Stomach (tissue), 9 donors: Measurements from ENCODE around the gene KIF5A. TPM values are rescaled to one million over a fixed set of nuclear protein-coding genes. Genes with fewer than 3 reads are reported as not detected.

ENCODE experiments used
- DNase-seq, 2 donors: peaks; one replicate each; pipeline versions ENCODE4 v3.0.0 to v3.0.0-alpha.2; 2013 to 2019
- H3K27ac ChIP-seq, 5 donors: fragments of 200-600 bp in 4 of 5; sonication (generic) in 4 of 5; one replicate each; pipeline ENCODE4 v1.5.1; 2013 to 2019; ENCODE audit warnings: mild to moderate bottlenecking in 1 of 5, moderate library complexity in 1 of 5
- H3K27me3 ChIP-seq, 3 donors: fragments of 200-600 bp; sonication (generic); one replicate each; pipeline ENCODE4 v1.5.1; 2017 to 2019; ENCODE audit warnings: mixed run types in 1 of 3
- H3K36me3 ChIP-seq, 4 donors: fragments of 200-600 bp; sonication (generic); 1 replicate in 3 of 4; 2 replicates in 1 of 4; pipeline ENCODE4 v1.5.1; 2016 to 2019
- H3K4me1 ChIP-seq, 4 donors: fragments of 200-600 bp; sonication (generic); one replicate each; pipeline ENCODE4 v1.5.1; 2016 to 2019
- H3K4me3 ChIP-seq, 4 donors: fragments of 200-600 bp; sonication (generic) in 3 of 4; one replicate each; pipeline ENCODE4 v1.5.1; 2016 to 2019; ENCODE audit warnings: mild to moderate bottlenecking in 1 of 4
- H3K9me3 ChIP-seq, 4 donors: fragments of 200-600 bp; sonication (generic); one replicate each; pipeline ENCODE4 v1.5.1; 2016 to 2019
- EP300 ChIP-seq: sonication (generic); formaldehyde crosslinking; IDR thresholded peaks from one replicate; pipeline ENCODE4 v1.6.1; 2017; ENCODE audit warnings: antibody characterized with exemption
- POLR2A ChIP-seq, 4 donors: fragments of 450-650 bp; IDR thresholded peaks; one replicate each; pipeline ENCODE4 v1.6.1; 2016; ENCODE audit warnings: antibody characterized with exemption in 4 of 4, control low read depth in 2 of 4, mild to moderate bottlenecking in 1 of 4, moderate library complexity in 1 of 4
- POLR2AphosphoS5 ChIP-seq, 3 donors: sonication (generic); formaldehyde crosslinking; IDR thresholded peaks; one replicate each; pipeline ENCODE4 v1.6.1; 2016; ENCODE audit warnings: antibody characterized with exemption in 3 of 3
- whole genome bisulfite sequencing, 5 donors: extraction: QIAGEN DNeasy Blood & Tissue Kit in 3 of 5; methylation state at CpG; one replicate each; pipeline versions ENCODE4 v1.1.5 to v1.1.7; 2013 to 2018; 5-methylcytosine and 5-hydroxymethylcytosine counted together
- intact Hi-C: fragments of 100-400 bp; cut with DNase I; formaldehyde crosslinking; loops from one replicate; pipeline ENCODE4 v1.15.1; 2023; ENCODE audit warnings: low total_unique reads
- polyA plus RNA-seq, 3 donors: library from polyadenylated mRNA; stranded (reverse); fragments of 200-250 nt; gene quantifications; one replicate each; pipeline ENCODE4 v1.2.3, GENCODE V29; 2013
- total RNA-seq, 5 donors: library from RNA; depleted of rRNA; stranded (reverse); fragments of >200 nt; gene quantifications; one replicate each; pipeline versions ENCODE4 v1.1.0 to v1.2.3, GENCODE V29; 2014 to 2016
- TF ChIP-seq, protein P1 (sequence below), 7 experiments: fragments of 450-650 bp in 4 of 7; fragments of 200-600 bp in 3 of 7; sonication (generic) in 3 of 7; IDR thresholded peaks; one replicate each; pipeline ENCODE4 v1.5.1; 2016 to 2019; ENCODE audit warnings: antibody characterized with exemption in 7 of 7, control low read depth in 2 of 7, mild to moderate bottlenecking in 1 of 7
- donor health status: healthy with polysubstance abuse.
- donor health status: Bipolar disorder and iron deficiency.
- donor health status: healthy.

KIF5A gene
- total and polyA plus RNA-seq, 8 donors: 0.19 to 2.3 (median 1.3) TPM; not detected in 1

DNA sequence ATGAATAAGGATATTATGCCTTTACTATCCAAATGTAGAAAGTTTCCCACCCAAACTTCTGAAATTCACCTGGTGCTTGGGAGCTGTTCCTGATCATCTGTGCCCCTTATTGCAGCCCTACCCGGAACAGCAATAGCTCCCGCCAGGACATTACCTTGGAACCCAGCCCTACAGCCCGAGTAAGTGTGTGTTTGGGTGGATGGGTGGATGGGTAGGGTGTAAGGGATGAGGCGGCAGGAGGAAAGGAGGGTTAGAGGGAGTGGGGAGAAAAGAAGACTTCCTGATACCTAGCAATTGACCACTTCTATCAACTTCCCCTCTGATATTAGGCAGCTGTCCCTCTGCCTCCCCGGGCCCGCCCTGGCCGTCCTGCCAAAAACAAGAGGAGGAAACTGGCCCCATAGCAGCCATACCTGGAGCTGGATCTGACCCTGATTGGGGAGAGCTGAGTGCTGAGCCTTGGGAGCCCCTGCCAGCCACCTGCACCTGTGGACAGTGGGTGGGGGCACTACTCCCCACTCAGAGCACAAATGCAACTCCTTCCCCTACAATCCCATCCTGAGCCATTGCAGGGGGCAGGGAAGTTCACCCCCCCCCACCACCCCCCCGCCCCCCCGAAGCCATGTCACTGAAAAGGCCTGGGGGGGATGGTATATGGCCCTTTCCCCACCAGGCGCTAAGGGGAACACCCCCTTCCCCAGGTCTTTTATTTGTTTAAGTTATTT lies 20.9 kb upstream of the KIF5A start:
- Histone ChIP-seq H3K4me3 (no peak overlapping the region), H3K9me3 (no peaks in the 10 kb centered on the region), H3K27me3 (no peaks in the 10 kb centered on the region), H3K27ac (peak overlapping the region in 1 of 5 donors; percentile 32), H3K4me1 (peaks cover 15 to 42% (median 28%) of the 10 kb centered on the region in 4 donors), H3K36me3 (peaks cover 87 to 98% (median 96%) of the 10 kb centered on the region in 4 donors)
- WGBS, 5 donors: 67 to 74% (median 72%) methylated on average over 8 to 10 of the region's 10 CpGs
- TF ChIP-seq POLR2AphosphoS5 (IDR thresholded peaks at IDR 0.05) (no peak), POLR2A (IDR thresholded peaks at IDR 0.05) (no peak), EP300 (no peak)
- intact Hi-C loops: no loop called here
- no peak for DNase-seq

DNA sequence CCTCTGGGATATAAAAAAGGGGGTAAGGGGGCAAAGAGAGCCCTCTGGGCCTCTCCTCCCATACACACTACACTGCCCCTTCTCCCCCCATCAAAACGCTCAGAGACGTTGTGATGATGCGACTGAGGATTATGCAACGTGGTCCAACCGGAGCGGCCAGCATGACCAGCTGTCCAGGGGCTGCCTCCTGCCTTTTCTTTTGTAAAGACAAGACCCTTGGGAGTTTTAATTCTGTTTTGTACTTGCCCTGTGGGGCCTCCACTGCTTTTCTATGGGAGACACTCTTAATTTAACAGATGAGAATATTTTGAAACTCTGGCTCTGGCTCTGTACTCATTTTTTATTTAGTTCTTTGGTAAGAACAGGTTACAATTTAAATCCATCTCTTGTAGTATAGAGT lies 20.0 kb upstream of the KIF5A start:
- H3K4me1 ChIP-seq: peaks cover 6 to 33% (median 20%) of the 10 kb centered on the region in 4 donors
- TF ChIP-seq POLR2AphosphoS5 (IDR thresholded peaks at IDR 0.05) (no peak), POLR2A (IDR thresholded peaks at IDR 0.05) (no peak), EP300 (no peak)
- TF ChIP-seq, protein P1, sequence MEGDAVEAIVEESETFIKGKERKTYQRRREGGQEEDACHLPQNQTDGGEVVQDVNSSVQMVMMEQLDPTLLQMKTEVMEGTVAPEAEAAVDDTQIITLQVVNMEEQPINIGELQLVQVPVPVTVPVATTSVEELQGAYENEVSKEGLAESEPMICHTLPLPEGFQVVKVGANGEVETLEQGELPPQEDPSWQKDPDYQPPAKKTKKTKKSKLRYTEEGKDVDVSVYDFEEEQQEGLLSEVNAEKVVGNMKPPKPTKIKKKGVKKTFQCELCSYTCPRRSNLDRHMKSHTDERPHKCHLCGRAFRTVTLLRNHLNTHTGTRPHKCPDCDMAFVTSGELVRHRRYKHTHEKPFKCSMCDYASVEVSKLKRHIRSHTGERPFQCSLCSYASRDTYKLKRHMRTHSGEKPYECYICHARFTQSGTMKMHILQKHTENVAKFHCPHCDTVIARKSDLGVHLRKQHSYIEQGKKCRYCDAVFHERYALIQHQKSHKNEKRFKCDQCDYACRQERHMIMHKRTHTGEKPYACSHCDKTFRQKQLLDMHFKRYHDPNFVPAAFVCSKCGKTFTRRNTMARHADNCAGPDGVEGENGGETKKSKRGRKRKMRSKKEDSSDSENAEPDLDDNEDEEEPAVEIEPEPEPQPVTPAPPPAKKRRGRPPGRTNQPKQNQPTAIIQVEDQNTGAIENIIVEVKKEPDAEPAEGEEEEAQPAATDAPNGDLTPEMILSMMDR (IDR thresholded peaks at IDR 0.05): no peak
- H3K27me3 ChIP-seq: no peaks in the 10 kb centered on the region
- intact Hi-C loops: no loop called here
- WGBS, 5 donors: 67 to 79% (median 69%) methylated on average over 6 of the region's 6 CpGs
- H3K36me3 ChIP-seq: peaks cover 87 to 100% (median 100%) of the 10 kb centered on the region in 4 donors
- no peak for DNase-seq
- no peak overlapping the region for H3K4me3 ChIP-seq
- peak overlapping the region in 1 of 5 donors; percentile 32 for H3K27ac ChIP-seq
- no peaks in the 10 kb centered on the region for H3K9me3 ChIP-seq

DNA sequence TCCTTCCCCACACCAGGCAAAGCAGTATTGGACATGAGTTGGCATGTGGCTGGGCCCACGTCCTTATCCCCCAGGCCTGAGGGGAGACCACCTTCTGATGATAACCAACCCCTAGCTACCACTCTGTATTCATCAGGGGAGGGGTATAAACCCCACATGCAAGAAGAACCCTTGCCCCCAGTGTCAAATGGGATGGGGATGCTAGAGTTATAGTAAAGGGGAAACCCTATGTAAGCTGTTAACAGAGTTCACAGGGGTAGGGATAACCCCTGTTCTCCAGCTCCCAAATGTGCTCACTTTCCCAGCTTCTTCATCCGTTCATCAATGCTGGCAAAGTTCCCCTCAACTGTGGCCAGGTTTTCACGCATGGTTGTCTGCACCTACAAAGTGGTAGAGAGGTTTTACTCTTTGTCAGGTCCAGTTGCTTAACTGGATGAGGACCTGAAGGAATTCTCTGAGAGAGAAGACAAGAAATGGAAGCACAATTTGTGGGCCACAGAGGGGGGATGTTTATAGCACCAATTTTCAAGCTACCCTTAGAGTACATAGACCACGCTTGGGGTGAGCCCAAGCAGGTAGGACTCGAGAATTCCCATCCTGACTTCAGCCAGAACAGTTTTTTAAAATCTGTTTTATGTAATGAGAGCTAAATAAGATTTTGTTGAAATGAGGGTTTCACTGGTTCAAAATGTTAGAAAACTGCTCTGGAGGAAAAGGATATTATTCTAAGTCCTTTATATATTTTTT lies 19.3 kb upstream of the KIF5A start:
- Histone ChIP-seq H3K4me1 (peaks cover 0 to 33% (median 16%) of the 10 kb centered on the region in 4 donors), H3K27ac (peak overlapping the region in 1 of 5 donors; percentile 6), H3K4me3 (no peak overlapping the region), H3K36me3 (peaks cover 87 to 100% (median 100%) of the 10 kb centered on the region in 4 donors), H3K9me3 (no peaks in the 10 kb centered on the region), H3K27me3 (no peaks in the 10 kb centered on the region)
- intact Hi-C loops: no loop called here
- TF ChIP-seq POLR2A (IDR thresholded peaks at IDR 0.05): no peak
- no peak for TF ChIP-seq POLR2AphosphoS5 (IDR thresholded peaks at IDR 0.05)
- no peak for TF ChIP-seq EP300
- TF ChIP-seq, protein P1 (IDR thresholded peaks at IDR 0.05): no peak
- no peak for DNase-seq
- 75 to 81% (median 78%) methylated on average over 5 of the region's 5 CpGs for WGBS, 5 donors

DNA sequence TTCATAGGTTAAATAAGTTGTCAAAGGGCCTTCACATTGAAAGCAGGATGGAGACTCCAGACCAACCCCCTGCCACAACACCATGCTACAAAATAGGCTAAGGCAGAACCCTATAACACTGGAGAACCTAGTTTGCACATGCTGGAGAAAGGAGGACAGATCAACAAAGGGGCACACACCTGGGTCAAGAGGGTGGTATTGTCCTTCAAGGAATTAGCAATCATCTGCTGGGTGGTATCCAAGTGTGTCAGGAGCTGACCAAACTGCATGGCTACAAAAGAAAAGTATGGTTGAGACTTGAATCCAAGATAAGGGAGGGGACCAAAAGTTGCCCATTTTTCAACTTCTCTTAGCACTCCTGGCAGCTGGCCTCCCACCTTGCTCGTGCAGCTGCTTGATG lies 18.0 kb upstream of the KIF5A start:
- intact Hi-C loops: no loop called here
- DNase-seq: no peak
- H3K27ac ChIP-seq: no peak overlapping the region
- H3K36me3 ChIP-seq: peaks cover 77 to 90% (median 90%) of the 10 kb centered on the region in 4 donors
- peaks cover 0 to 33% (median 17%) of the 10 kb centered on the region in 4 donors for H3K4me1 ChIP-seq
- 50 to 86% (median 74%) methylated on average over 1 of the region's 1 CpG for WGBS, 5 donors
- H3K4me3 ChIP-seq: no peak overlapping the region
- no peaks in the 10 kb centered on the region for H3K27me3 ChIP-seq
- TF ChIP-seq POLR2A (IDR thresholded peaks at IDR 0.05): no peak
- TF ChIP-seq EP300: no peak
- TF ChIP-seq POLR2AphosphoS5 (IDR thresholded peaks at IDR 0.05): no peak
- TF ChIP-seq, protein P1 (IDR thresholded peaks at IDR 0.05): no peak
- no peaks in the 10 kb centered on the region for H3K9me3 ChIP-seq
